ENCODE measurements around the gene ZNF248.
"Not testable (repeated sequence)": the region's sequence is repeated elsewhere in the genome, so short reads cannot be mapped to it uniquely, and the experiment has no call there.

The ZNF248 gene

DNA sequence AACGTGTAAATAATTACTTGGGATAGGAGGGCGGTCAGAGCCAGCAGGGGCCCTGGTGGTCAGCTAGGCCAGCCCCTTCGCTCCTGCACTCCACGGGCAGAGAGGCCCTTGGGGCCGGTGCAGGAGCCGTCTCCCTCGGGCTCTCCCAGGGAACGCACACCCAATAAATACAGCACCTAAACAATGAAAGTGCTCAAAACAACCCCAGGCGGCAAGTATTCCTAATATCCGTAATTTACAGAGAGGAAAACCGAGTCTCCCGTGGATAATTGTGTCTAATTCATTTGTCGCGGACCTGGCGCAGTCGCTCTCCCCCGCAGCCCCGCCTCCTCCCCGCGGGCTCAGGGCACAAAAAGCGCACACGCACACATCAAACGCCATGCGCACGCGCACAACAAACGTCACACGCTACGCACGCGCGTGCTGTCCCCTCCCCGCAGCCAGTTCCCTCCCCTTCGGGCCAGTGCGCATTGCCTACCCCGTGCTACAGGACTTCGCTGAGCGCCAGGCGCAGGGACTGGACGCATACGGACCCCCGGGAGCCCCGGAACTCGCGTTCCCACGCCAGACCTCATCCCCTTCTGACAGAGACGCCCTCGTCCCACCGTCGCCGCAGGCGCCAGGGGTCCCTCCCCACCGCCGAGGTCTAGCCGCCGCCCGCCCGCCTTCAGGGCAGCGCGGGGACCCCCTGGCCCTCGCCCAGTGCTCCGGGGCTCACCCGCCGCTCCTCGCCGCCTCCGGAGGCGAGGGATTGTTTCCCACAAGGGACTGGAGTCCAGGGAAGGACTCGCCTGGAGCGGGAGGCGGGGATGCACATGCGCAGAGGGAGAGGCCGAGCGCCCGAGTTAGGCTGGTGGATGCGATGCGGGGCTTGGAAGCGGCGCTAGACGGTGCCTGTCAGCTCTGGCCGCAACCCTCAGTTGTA is at the start of gene ZNF248:
Gene ZNF248 (minus strand): TSS at position 324 of the 925 bp plus-strand sequence. CDS start 1,300 bp downstream, outside the sequence.
- peak; percentile 98 for DNase-seq

- DNase-seq, result no peak
Measured at GRCh38 chr10:37906382-37906781, 49.0 kb upstream of the ZNF248 start.

DNA sequence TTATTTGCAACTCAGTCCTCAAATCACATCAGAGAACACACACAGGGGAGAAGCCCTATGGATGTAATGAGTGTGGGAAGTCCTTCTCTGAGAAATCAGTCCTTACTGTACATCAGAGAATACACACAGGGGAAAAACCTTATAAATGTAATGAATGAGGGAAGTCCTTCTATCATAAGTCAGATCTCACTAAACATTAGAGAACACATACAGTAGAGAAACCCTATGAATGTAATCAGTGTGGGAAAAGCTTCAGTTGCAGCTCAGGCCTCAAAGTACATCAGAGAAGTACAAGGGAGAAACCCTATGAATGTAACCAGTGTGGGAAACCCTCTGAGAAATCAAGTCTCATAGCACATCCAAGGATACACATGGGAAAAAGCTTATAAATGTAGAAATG is 39.0 kb upstream of the ZNF248 start:
- DNase-seq, result no peak

- DNase-seq, result no peak
Measured at GRCh38 chr10:37895674-37896073, 38.3 kb upstream of the ZNF248 start.

GRCh38 chr10:37885850-37886249 is 28.4 kb upstream of the ZNF248 start:
- no peak for DNase-seq

GRCh38 chr10:37872955-37873354 is 15.5 kb upstream of the ZNF248 start:
- no peak for DNase-seq

DNA sequence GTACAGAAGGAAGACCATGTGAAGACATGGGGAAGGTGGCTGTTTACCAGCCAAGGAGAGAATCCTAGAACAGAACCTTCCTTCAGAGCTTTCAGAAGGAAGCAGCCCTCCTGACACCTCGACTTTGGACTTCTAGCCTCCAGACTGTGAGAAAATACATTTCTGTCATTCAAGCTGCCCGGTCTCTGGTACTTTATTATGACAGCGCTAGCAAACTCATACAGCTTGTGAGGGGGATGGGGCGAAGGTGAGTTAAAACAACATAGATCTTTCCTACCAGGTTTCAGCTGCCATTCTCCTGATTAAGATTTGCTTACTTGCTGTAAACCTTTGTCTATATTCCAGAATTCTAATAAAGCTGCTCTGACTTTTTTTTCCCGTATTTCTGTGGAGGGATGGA is 14.9 kb upstream of the ZNF248 start:
- no peak for DNase-seq

DNA sequence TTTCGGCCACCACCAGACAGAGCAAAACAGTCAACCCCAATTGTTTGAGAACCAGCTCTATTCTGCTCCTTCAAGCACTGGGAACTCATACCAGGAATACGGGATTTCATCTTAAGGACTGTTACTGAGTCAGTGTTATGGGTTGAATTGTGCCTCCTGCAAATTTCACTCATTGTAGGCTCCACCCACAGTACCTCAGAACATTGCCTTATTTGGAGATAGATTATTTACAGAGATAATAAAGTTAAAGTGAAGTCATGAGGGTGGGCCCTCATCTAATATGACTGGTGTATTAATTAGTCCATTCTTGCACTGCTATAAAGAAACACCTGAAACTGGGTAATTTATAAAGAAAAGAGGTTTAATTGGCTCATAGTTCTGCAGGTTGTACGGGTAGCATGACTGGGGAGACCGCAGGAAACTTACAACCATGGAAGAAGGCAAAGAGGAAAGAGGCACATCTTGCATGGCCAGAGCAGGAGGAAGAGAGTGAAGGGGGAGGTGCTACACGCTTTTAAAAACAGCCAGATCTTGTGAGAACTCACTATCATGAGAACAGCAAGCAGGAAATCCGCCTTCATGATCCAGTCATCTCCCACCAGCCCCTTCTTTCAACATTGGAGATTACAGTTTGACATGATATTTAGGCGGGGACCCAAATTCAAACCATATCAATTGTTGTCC is 14.3 kb upstream of the ZNF248 start:
- DNase-seq, result no peak

- DNase-seq, result no peak
Measured at GRCh38 chr10:37871143-37871542, 13.7 kb upstream of the ZNF248 start.

- DNase-seq, result no peak
Measured at GRCh38 chr10:37868796-37869195, 11.4 kb upstream of the ZNF248 start.

- DNase-seq, result no peak
Measured at GRCh38 chr10:37865957-37866803, 8.8 kb upstream of the ZNF248 start.

GRCh38 chr10:37865264-37865663 is 7.9 kb upstream of the ZNF248 start:
- DNase-seq, result no peak

- DNase-seq, result no peak
Measured at GRCh38 chr10:37860494-37861190, 3.2 kb upstream of the ZNF248 start.

- not testable (repeated sequence) for DNase-seq
Measured at GRCh38 chr10:37859270-37859669, 1.9 kb upstream of the ZNF248 start.

- no peak for DNase-seq
Measured at GRCh38 chr10:37856881-37857286, 526 bp downstream of the ZNF248 start.

DNA sequence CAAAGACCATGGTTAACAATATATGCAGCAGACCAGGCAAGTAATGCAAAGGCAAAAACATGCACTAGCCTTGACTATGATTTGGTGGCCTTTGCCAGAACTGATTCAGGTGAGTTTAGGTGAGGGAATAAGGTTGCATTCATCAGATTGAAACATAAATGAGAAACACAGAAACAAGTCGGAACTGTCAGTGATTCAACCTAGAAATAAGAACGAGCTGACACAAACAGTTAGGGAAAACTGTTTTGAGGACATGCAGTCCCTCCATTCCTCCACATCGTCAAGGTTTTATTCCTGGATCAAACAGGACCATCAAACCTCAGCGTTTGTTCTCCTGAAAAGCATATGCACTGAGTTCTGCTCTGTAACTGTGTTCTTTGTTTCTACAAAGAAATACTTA is 1.8 kb downstream of the ZNF248 start:
- DNase-seq, result no peak

DNA sequence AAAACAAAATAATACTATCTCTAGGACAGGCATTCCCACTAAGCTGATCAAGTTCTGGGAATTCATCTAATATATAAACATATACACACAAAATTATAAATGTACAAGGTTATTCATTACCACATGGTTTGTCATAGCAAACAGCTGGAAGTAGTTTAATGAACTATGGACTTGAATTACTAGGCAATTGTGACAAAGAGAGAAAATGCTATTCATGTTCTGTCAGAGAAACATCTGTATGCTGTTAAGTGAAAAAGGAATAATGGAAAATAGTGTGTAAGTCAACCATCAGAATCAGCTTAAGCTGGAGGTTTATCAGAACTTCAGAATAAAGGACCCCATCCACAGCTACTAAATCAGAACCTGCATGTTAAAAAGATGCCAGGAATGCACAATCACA is 2.8 kb downstream of the ZNF248 start:
- no peak for DNase-seq

DNA sequence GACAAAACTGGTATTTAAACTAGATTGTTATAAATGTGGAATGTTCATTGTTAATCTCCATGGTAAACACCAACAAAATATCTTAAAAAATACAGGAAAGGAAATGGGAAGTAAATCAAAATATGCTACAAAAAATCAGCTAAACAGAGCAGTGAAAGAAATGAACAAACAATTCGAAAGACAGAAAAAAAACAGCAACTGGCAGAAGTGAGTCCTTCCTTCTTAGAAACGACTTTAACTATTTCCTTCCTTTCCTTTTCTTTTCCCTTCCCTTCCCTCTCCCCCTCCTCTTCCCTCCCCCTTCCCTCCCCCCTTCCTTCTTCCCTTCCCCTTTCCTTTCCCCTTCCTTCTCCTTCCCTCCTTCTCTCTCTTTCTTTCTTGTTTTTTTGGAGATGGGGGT is 12.8 kb downstream of the ZNF248 start:
- DNase-seq, result no peak

- no peak for DNase-seq
Measured at GRCh38 chr10:37839243-37839642, 18.2 kb downstream of the ZNF248 start.

DNA sequence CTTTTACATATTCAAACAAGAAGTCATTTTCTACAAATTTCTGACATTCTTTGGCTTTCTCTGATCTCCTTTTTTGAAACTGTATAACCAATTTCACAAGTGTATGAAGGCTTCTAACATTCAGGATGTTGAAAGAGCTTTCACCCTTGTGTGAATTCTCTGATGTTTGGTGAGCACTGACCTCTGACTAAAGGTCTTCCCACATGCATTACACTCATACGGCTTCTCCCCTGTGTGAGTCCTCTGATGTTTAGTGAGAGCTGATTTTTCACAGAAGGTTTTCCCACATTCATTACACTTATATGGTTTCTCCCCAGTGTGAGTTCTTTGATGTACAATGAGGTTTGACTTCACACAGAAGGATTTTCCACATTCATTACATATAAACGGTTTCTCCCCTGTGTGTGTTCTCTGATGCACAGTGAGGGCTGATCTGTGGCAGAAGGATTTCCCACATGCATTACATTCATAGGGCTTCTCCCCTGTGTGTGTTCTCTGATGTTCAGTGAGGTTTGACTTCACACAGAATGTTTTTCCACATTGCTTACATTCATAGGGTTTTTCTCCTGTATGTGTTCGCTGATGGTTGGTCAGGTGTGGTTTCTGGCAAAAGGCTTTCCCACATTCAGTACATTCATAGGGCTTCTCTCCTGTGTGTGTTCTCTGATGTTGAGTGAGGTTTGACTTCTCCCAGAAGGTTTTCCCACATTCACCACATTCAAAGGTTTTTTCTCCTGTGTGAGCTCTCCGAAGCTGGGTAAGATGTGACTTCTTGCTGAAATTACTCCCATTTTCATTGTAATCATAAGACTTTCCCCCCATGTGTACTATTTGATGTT is 25.7 kb downstream of the ZNF248 start:
- no peak for DNase-seq

DNA sequence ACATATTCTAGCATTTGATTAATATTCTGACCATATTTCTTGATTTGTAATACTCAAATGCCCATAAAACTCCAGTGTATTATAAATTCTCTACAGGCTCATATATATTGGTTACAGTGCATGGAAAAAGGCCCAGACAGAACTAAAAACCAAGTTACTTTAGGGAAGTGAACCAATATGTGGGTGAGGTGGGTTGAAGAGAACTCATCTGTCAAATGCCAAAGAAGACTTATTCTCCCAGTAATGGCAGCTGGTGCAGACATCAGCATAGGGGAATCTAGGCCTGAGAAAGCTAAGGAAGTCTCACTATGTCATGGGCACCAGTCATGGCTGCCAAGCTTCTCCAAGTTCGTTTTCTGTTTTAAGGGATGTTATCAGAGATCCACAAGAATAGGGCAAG is 30.6 kb downstream of the ZNF248 start:
- DNase-seq, result no peak

DNA sequence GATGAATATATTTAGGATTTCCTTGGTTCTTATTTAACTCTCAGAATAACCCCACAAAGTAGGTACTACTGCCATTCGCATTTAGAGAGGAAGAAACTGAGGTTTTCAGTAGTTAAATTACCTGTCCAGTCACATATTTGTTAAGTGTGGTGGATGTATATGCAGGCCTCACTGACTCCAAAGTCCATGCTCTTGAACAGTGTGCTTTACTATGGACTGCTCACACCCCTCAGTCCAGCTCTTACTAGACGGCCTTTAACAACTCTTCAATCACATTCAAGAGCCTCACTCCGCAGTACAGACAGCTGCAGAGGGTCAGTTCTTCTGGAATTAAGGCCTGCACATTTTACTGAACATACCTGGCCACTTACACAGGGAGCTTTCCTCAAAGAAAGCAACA is 36.2 kb downstream of the ZNF248 start:
- no peak for DNase-seq

All from right hindlimb (tissue), 1 donor.